ENCODE measurements around the gene BEST1. TPM values are rescaled to one million over a fixed set of nuclear protein-coding genes. Genes with fewer than 3 reads are reported as not detected.

Gene BEST1
- total RNA-seq, 1 experiment from 2014 or later: 2.3 TPM

DNA sequence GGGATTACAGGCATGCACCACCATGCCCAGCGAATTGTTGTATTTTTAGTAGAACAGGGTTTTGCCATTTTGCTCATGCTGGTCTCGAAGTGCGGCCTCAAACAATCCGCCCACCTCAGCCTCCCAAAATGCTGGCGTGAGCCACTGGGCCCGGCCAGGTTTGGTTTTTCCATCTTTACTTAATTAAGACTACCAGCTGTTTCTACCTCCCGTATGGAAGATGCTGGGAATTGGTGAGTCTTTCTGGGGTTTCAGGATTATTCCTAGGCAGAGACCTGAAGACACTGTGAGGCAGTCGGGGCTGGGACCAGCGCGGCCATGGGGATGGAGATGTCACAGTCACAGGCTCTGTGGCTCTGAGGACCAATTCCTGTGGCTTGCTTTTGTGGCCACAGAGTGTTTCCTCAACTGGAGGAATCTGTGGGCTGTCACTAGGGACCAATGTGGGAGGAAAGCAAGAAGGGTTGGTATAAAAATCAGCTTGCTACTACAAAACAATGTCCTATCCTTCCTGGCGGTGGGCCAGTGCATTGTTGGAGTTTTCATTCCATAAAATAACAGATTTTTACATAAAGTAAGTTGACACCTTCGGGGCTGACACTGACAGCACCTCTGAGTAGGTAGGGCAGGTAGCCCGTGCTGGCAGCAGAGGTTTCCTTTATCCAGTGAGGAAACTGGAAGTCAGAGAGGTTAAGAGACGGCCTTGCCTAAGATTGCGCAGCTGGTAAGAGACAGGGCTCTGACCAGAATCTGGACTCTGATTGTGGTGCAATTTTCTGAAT, 25.7 kb downstream of the BEST1 start:
- H3K9me3 ChIP-seq (ENCODE audit: control insufficient read depth in 1 of 2, insufficient read depth in 1 of 2, low read depth in 1 of 2, low read length in 2 of 2): no peaks in the 10 kb centered on the region
- no peaks in the 10 kb centered on the region for H3K79me2 ChIP-seq (ENCODE audit: insufficient read depth, low read length)
- intact Hi-C loops (cut with micrococcal nuclease): no loop called here
- BruUV-seq (replicated peaks): no TSS peak
- H3K9ac ChIP-seq (ENCODE audit: low read length): no peak overlapping the region
- ChIA-PET CTCF (no interaction called here), RAD21 (ENCODE audit: low non-redundant PET in 1 of 2, low total read pairs in 2 of 2, uncharacterized antibody in 2 of 2, unreplicated experiment in 2 of 2) (no interaction called here), POLR2A (no interaction called here)
- H3K27ac ChIP-seq (ENCODE audit: low read depth, low read length): no peak overlapping the region
- H3K27me3 ChIP-seq (ENCODE audit: insufficient read depth, low read length): no peaks in the 10 kb centered on the region
- H3K9me2 ChIP-seq (ENCODE audit: insufficient read depth): no peaks in the 10 kb centered on the region
- DNase-seq (ENCODE audit: low read depth, low spot score) (no peak), ATAC-seq (no peak)
- no peaks in the 10 kb centered on the region for H3K36me3 ChIP-seq (ENCODE audit: control insufficient read depth in 1 of 2, insufficient read depth in 2 of 2, low read length in 2 of 2)
- H3K4me3 ChIP-seq (replicated peaks in 1 of 2; ENCODE audit: low read depth in 1 of 2, low read length in 2 of 2): no peak overlapping the region
- no peak overlapping the region for H3K4me2 ChIP-seq (ENCODE audit: low read length)
- H2AFZ ChIP-seq (ENCODE audit: low read depth, low read length, poor library complexity, severe bottlenecking): no peak overlapping the region
- TF ChIP-seq, protein P1, sequence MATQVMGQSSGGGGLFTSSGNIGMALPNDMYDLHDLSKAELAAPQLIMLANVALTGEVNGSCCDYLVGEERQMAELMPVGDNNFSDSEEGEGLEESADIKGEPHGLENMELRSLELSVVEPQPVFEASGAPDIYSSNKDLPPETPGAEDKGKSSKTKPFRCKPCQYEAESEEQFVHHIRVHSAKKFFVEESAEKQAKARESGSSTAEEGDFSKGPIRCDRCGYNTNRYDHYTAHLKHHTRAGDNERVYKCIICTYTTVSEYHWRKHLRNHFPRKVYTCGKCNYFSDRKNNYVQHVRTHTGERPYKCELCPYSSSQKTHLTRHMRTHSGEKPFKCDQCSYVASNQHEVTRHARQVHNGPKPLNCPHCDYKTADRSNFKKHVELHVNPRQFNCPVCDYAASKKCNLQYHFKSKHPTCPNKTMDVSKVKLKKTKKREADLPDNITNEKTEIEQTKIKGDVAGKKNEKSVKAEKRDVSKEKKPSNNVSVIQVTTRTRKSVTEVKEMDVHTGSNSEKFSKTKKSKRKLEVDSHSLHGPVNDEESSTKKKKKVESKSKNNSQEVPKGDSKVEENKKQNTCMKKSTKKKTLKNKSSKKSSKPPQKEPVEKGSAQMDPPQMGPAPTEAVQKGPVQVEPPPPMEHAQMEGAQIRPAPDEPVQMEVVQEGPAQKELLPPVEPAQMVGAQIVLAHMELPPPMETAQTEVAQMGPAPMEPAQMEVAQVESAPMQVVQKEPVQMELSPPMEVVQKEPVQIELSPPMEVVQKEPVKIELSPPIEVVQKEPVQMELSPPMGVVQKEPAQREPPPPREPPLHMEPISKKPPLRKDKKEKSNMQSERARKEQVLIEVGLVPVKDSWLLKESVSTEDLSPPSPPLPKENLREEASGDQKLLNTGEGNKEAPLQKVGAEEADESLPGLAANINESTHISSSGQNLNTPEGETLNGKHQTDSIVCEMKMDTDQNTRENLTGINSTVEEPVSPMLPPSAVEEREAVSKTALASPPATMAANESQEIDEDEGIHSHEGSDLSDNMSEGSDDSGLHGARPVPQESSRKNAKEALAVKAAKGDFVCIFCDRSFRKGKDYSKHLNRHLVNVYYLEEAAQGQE (IDR thresholded peaks at IDR 0.05; ENCODE audit: low read depth): no peak
- TF ChIP-seq, protein P2, sequence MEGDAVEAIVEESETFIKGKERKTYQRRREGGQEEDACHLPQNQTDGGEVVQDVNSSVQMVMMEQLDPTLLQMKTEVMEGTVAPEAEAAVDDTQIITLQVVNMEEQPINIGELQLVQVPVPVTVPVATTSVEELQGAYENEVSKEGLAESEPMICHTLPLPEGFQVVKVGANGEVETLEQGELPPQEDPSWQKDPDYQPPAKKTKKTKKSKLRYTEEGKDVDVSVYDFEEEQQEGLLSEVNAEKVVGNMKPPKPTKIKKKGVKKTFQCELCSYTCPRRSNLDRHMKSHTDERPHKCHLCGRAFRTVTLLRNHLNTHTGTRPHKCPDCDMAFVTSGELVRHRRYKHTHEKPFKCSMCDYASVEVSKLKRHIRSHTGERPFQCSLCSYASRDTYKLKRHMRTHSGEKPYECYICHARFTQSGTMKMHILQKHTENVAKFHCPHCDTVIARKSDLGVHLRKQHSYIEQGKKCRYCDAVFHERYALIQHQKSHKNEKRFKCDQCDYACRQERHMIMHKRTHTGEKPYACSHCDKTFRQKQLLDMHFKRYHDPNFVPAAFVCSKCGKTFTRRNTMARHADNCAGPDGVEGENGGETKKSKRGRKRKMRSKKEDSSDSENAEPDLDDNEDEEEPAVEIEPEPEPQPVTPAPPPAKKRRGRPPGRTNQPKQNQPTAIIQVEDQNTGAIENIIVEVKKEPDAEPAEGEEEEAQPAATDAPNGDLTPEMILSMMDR (IDR thresholded peaks at IDR 0.05 in 2 of 3, conservative IDR thresholded peaks at IDR 0.05 in 1 of 3; ENCODE audit: borderline replicate concordance in 1 of 3, insufficient read depth in 1 of 3, low read depth in 2 of 3, low read length in 2 of 3): no peak
- TF ChIP-seq, protein P3, sequence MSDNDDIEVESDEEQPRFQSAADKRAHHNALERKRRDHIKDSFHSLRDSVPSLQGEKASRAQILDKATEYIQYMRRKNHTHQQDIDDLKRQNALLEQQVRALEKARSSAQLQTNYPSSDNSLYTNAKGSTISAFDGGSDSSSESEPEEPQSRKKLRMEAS (IDR thresholded peaks at IDR 0.05): no peak
- TF ChIP-seq CEBPB (IDR thresholded peaks at IDR 0.05; ENCODE audit: low read depth) (no peak), RAD21 (IDR thresholded peaks at IDR 0.05; ENCODE audit: low read depth) (no peak)
- peaks cover 29 to 31% of the 10 kb centered on the region in 2 experiments for H3K4me1 ChIP-seq (ENCODE audit: control insufficient read depth in 1 of 2, insufficient read depth in 2 of 2, low read length in 2 of 2)
- no peaks in the 10 kb centered on the region for H4K20me1 ChIP-seq (ENCODE audit: insufficient read depth)

Data from HCT116 (cell line).